OCI-M2 (cell line): Measurements from ENCODE around the gene ENTPD8.
"Not testable (repeated sequence)": the region's sequence is repeated elsewhere in the genome, so short reads cannot be mapped to it uniquely, and the experiment has no call there.

Source experiments
- DNase-seq: peaks from one replicate; lab custom pipeline; 2025; ENCODE audit not compliant: unreplicated experiment; lab: John Stamatoyannopoulos, UW

The ENTPD8 gene

GRCh38 chr9:137416006-137416562 is 25.1 kb downstream of the ENTPD8 start:
- DNase-seq: no peak

DNA sequence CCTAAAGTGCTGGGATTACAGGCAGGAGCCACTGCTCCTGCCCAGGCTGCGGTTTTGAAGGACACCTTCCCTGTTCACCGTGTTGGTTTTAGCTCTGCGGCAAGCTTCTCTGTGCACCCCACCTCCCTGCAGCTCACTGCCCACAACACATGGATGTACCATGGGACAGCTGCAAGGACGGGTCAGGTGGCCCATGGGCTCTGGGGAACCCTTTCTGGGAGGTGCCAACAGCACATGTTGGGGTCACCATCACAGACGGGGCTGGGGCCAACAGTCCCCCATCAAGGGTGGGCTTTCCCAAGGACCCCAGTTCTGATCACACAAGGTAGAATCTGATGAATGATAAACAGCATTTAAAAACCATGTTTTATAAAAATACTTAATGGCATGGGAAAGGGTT is 25.7 kb downstream of the ENTPD8 start:
- no peak for DNase-seq

GRCh38 chr9:137412431-137412830 is 28.7 kb downstream of the ENTPD8 start:
- DNase-seq: no peak

DNA sequence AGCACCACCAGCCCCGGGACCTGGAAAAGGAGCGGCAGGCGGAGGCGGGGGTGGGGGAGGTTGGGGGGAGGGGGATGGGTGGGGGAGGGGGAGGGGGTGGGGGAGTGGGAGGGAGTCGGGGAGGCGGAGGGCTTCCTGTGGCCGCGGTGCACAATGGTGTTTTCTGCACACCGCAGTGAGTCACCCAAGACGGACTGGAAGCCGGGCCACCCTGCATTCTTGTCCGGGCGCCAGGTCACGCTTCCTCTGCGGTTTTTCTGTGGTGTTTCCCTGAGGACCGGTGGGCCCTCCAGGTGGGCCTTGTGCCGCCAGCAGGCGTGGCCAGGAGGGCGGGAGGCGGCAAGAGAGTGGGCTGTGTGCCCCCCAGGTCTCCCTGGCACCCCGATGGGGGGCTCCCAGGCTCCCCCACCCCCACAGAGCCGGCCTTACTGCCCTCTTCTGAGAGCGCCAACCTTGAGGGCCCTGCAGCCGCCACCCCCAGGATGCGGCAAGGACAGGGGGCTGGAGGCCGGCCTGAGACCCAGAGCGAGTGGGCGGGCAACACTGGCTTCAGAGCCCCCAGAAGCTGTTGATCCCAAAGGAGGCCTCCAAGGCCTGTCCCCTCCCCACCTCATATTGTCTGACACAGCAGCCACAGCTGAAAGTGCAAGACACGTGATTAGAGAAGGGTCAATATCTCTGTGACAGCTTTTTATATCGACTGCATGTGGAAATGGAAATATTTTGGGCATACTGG is 29.3 kb downstream of the ENTPD8 start:
- no peak for DNase-seq

GRCh38 chr9:137411260-137411644 is 29.9 kb downstream of the ENTPD8 start:
- no peak for DNase-seq

GRCh38 chr9:137410891-137411249 is 30.3 kb downstream of the ENTPD8 start:
- DNase-seq: no peak

DNA sequence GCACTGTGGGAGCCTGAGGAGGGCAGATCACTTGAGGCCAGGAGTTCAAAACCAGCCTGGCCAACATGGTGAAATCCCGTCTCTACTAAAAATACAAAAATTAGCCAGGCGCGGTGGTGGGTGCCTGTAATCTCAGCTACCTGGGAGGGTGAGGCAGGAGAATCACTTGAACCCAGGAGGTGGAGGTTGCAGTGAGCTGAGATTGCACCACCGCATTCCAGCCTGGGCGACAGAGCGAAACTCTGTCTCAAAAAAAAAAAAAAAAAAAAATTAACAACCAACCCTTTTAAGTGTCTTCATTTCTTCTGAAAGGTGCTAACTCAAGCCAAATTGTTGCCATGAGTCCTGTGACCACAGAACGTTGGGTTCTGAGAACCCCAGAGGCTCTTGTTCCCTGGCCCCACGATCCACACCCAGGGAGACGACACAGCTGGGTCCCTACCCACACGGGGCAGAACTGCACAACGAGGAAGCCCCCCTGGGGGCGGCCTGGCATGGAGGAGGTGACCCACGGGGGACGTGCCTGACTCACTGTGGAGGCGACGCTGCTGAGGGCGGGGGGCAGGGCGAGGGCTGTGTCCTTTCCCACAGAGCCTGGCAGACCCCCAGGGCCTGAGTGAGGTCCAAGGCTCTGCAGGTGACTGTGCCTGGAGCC is 30.8 kb downstream of the ENTPD8 start:
- not testable (repeated sequence) for DNase-seq

DNA sequence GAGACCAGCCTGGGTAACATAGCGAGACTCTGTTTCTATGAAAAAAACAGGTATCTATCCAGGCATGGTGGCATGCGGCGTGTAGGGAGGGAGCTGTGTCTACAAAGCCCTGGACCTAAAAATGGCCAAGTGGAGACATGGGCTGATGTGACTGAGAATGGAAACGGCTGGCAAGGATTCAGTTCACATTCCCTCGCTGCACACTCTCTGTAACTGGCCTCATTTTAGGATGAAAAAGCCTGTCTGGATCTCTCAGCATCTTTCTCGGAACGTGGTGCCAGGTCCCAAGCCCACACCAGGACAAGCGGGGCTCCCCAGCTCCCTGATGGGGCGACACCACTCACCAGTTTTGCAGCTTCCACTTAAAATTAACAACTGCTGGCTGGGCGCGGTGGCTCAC is 31.6 kb downstream of the ENTPD8 start:
- no peak for DNase-seq

GRCh38 chr9:137408651-137409405 is 32.3 kb downstream of the ENTPD8 start:
- DNase-seq: no peak

DNA sequence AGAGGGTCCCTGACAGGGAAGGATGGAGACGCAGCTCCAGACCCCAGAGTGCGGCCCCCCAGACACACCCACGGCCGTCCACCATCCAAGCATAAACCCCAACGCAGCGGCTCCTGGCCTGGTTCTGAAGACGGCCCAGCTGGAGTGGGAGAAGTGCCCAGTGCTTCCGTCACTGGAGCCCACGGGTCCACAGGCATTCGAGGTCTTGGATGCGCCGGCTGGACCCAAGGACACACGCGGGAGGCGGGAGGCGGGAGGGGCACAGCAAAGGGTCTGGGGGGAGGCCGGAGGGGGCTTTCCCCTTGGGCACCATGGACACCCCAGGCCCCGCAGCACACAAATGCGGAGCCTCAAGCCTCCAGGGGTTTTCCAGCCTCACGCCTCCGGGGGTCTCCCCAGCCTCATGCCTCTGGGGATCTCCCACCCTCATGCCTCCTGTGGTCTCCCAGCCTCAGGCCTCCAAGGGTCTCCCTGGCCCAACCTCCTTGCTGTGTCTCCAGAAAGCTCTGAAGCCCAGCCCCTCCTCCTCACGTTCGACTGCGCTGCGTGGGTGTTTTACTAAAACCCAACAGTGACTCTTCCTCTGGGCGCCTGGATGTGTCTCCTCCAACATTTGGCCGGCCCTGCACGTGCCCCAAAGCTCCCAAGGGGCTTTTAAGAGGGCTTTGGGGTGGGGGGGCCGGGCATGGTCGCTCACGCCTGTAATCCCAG is 33.4 kb downstream of the ENTPD8 start:
- no peak for DNase-seq

DNA sequence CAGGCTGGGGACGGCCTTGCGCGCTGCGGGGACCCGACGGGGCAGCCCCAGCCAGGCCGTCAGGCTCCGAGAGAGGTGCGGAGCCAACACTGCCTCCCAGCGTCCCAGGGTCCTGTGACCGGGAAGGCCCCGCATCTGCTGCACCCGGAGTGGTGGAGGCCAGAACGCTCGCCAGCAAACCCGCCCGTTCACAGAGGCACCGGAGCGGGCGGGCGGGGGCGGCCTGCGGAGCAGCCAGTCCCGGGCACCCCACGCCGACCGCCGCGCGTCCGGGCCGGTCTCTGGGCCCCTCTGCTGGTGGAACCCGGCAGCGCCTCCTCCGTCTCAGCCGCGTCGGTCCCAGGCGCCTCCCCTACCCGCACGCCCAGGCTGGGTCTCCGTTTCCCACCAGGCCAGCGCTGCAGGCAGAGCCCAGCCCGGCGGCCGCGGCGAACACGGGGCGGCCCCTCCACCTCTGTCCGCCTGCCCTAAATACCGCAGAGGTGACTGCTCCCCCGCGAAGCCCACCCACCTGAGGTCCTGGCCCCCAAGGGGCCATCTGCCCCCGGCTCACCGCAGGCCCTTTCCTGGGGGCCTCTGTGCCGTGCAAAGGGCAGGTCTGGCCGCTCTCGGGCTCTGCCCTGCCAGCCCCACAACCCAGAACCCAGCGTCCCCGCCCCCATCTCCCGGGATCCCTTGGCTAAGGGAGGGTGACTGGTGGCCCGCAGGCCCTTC is 34.1 kb downstream of the ENTPD8 start:
- DNase-seq: no peak

- no peak for DNase-seq
Measured at GRCh38 chr9:137406085-137406760, 34.9 kb downstream of the ENTPD8 start.

- DNase-seq: no peak
Measured at GRCh38 chr9:137405677-137406081, 35.5 kb downstream of the ENTPD8 start.

DNA sequence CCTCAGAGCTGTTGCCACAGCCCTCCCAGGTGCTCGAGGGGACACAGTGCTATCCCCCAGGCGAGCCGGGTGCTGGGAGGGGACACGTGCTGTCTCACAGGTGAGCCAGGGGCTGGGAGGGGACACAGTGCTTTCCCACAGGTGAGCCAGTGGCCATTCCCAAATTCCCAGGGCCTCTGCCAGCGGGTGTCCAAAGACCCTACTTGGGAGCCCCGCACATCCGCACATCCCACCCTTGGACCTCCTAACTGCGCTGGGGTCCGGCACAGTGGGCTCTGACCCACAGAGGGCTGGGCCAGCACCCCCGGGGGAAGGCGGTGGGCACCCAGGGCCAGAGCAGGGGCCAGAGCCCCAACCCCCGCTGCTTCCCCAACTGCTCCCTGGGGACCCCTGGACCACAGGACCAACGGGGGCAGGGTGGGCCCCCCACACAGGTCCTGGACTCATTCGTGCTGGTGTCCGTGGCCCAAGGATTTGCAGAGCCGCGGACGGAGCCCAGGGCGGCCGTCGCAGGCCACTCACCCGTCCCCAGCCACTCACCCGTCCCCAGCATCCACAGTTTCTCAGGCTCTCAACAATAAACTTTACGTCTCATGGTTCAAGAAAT is 36.1 kb downstream of the ENTPD8 start:
- DNase-seq: no peak

DNA sequence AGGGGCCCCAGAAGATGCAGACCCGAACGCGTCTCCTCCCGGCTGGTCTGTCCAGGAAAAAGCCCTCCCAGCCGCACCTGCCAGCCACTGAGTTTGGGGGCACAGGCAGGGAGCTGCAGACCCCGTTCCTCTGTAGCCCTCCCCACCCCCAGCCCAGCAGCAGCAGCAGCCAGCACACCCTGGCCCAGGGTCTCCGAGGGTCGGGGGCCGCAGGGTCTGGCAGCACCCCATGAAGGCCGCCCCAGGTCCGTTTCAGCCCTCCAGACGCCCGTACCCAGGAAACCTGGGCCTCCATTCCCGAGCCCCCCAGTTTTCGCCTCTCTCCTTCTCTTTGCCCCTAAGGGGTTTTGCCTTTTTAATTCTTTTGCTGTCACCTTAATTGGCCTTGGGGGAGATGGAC is 37.9 kb downstream of the ENTPD8 start:
- DNase-seq: no peak

DNA sequence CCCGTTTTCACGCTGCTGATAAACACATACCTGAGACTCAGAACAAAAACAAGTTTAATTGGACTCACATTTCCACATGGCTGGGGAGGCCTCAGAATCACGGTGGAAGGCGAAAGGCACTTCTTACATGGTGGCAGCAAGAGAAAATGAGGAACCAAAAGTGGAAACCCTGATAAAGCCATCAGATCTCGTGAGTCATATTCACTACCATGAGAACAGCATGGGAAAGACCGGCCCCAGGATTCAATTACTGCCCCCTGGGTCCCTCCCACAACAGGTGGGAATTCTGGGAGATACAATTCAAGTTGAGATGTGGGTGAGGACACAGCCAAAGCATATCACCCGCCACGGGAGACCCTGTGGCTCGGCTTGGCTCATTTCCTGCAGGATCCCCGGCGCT is 38.4 kb downstream of the ENTPD8 start:
- no peak for DNase-seq

DNA sequence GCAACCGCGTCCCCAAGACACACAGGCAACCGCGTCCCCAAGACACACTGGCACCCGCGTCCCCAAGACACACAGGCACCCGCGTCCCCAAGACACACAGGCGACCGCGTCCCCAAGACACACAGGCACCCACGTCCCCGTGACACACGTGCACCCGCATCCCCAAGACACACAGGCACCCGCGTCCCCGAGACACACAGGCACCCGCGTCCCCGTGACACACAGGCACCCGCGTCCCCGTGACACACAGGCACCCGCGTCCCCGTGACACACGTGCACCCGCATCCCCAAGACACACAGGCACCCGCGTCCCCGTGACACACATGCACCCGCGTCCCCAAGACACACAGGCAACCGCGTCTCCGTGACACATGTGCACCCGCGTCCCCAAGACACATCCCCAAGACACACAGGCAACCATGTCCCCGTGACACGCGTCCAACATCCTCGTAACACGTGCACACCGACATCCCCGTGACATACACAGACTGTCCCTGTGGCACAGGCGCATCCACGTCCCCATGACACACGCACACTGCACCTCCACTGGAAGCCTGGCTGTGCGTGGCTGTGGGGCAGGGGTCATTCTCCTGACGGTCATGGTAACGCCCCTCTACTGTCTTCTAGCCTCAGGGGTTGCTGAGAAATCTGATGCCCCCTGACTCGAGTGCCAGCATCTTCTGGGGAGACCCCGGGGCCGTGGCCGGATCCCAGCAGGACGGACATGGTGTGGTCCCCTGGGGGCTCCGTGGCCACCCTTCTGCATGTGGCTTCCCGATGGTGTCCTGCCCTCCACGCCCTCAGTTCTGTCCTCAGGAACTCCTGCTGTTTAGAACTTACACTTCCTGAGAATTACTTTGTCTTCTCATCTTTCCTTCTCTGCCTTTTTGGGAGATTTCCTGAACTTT is 42.3 kb downstream of the ENTPD8 start:
- no peak for DNase-seq

DNA sequence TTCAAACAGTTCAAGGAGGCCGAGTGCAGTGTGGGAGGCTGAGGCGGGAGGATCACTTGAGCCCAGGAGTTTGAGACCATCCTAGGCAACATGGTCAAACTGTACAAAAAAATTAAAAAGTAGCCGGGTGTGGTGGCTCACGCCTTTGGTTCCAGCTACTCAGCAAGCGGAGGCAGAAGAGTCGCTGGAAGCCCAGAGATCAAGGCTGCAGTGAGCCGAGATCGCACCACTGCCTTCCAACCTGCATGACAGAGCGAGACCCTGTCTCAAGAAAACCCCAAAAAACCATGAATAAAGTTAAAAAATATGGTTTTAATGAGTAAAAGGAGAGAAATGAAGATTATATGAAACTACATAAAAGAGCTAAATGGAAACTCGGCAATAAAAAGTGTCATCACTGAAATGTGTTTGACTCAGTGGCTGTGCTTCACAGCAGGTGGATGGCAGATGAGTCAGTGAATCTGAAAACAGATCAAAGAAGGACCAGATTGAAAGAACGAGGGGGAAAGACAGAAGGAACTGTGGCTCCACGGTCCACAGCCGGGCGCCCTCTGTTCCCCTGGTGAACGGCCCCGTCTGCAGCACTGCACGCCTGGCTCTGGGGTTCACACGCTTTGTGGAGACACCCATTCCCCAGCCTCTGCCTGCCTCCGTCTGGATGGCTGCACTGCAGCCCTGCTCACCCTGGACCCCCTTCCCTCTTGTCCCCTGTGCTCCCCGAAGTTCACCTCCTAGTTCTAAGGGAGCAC is 43.3 kb downstream of the ENTPD8 start:
- DNase-seq: no peak
